Heart left ventricle (tissue), 16 donors: ENCODE data around the gene PLCB3. TPM values are rescaled to one million over a fixed set of nuclear protein-coding genes. Genes with fewer than 3 reads are reported as not detected.
A peak's percentile ranks its signal among the peaks of the same experiment; 100 is the strongest.

Experiments used
- ATAC-seq, 4 donors: fragments of 200-7000 bp; cut with Tn5 transposase; one replicate each; pipeline ENCODE4 v1.9.1; 2020 to 2022; ENCODE audit warnings: moderate library complexity in 4 of 4, mild to moderate bottlenecking in 3 of 4, moderate number of reproducible peaks in 1 of 4
- DNase-seq, 5 donors: peaks; one replicate each; pipeline ENCODE4 v3.0.0-alpha.2; 2020
- H3K27ac ChIP-seq, 12 donors: fragments of 200-600 bp; sonication (generic) in 4 of 12; one replicate each; pipeline versions ENCODE4 v1.5.0 to v1.8.0; 2016 to 2022; ENCODE audit warnings: mild to moderate bottlenecking in 2 of 12
- H3K27me3 ChIP-seq, 9 donors: fragments of 200-600 bp; sonication (generic) in 2 of 9; one replicate each; pipeline versions ENCODE4 v1.5.1 to v1.8.0; 2016 to 2022; ENCODE audit warnings: mild to moderate bottlenecking in 3 of 9
- H3K36me3 ChIP-seq, 9 donors: fragments of 200-600 bp; sonication (generic) in 2 of 9; one replicate each; pipeline versions ENCODE4 v1.5.0 to v1.8.0; 2018 to 2022; ENCODE audit warnings: mild to moderate bottlenecking in 2 of 9
- H3K4me1 ChIP-seq, 12 donors: fragments of 200-600 bp; sonication (generic) in 4 of 12; one replicate each; pipeline versions ENCODE4 v1.5.0 to v1.8.0; 2016 to 2022; ENCODE audit warnings: mild to moderate bottlenecking in 3 of 12
- H3K4me3 ChIP-seq, 12 donors: fragments of 200-600 bp; sonication (generic) in 4 of 12; one replicate each; pipeline versions ENCODE4 v1.5.0 to v1.8.0; 2017 to 2022; ENCODE audit warnings: mild to moderate bottlenecking in 9 of 12, moderate library complexity in 4 of 12
- H3K9me3 ChIP-seq, 12 donors: fragments of 200-600 bp; sonication (generic) in 4 of 12; one replicate each; pipeline versions ENCODE4 v1.5.0 to v1.8.0; 2016 to 2022; ENCODE audit warnings: mild to moderate bottlenecking in 1 of 12
- POLR2A ChIP-seq, 2 donors: fragments of 450-650 bp; IDR thresholded peaks; one replicate each; pipeline ENCODE4 v1.6.1; 2017; ENCODE audit warnings: antibody characterized with exemption in 2 of 2, mild to moderate bottlenecking in 2 of 2, moderate library complexity in 2 of 2
- WGBS, 4 donors: extraction: QIAGEN DNeasy Blood & Tissue Kit in 2 of 4; methylation state at CpG; one replicate each; pipeline versions ENCODE4 v1.1.5 to v1.1.7; 2013 to 2018; 5-methylcytosine and 5-hydroxymethylcytosine counted together
- intact Hi-C, 10 donors: fragments of 100-400 bp; cut with DNase I; formaldehyde crosslinking; loops; one replicate each; pipeline versions ENCODE4 v1.11.1 to v1.14.2; 2022
- polyA plus RNA-seq, 2 donors: library from polyadenylated mRNA; stranded (reverse); fragments of 200-250 nt; gene quantifications; one replicate each; pipeline ENCODE4 v1.2.3, GENCODE V29; 2013
- total RNA-seq, 9 donors: library from RNA; depleted of rRNA in 2 of 9; stranded (reverse); fragments of >200 nt in 2 of 9; fragmentation: NEBNext Ultra II Directional in 3 of 9; extraction: Animal tissue kit (Norgen Biotek cat#: 25700) in 3 of 9; gene quantifications; one replicate each; pipeline versions ENCODE4 v1.1.0 to v1.2.4, GENCODE V29; 2016 to 2023
- TF ChIP-seq, protein P1 (sequence below), 12 donors: fragments of 200-600 bp; sonication (generic) in 4 of 12; IDR thresholded peaks; one replicate each; pipeline versions ENCODE4 v1.5.0 to v1.8.0; 2018 to 2022; ENCODE audit warnings: antibody characterized with exemption in 12 of 12, mild to moderate bottlenecking in 5 of 12
- donor health status: ischemic (EF 13 %, LVEDD 7.1; RV severe dilation, severe dysfunction).
- donor health status: healthy with polysubstance abuse.
- donor health status: DM: no; HTN: yes; CAD: no.
- donor health status: DM: no; HTN: no; CAD: no.
- donor health status: ischemic (EF 25% LVEDD 6.9; RV normal size, moderate dysfunction).
- donor health status: ischemic (EF 25% LVEDD 5.7; RV mildly dilated, moderate dysfunction).
- donor health status: healthy.
- donor health status: DM: yes; HTN: yes; CAD: no.
- donor health status: ischemic (EF 35%, LVEDD 5.7; RV mildly dilated, moderate dysfunction).
- donor health status: nonischemic (EF 11% LVEDD 7.7; RV severe dilation, severe dysfunction).
- donor health status: DM: yes; HTN: yes; CAD: no.
- donor health status: PGD.
- donor health status: ischemic (EF 29% LVEDD 5.4; RV normal size, mild dysfunction).
- donor health status: nonischemic (EF 23%, LVEDD 6.1; RV moderate dilation, normal function).

PLCB3 gene
- total and polyA plus RNA-seq, 11 donors = 7.4 to 19.1 (median 9.8) TPM

DNA sequence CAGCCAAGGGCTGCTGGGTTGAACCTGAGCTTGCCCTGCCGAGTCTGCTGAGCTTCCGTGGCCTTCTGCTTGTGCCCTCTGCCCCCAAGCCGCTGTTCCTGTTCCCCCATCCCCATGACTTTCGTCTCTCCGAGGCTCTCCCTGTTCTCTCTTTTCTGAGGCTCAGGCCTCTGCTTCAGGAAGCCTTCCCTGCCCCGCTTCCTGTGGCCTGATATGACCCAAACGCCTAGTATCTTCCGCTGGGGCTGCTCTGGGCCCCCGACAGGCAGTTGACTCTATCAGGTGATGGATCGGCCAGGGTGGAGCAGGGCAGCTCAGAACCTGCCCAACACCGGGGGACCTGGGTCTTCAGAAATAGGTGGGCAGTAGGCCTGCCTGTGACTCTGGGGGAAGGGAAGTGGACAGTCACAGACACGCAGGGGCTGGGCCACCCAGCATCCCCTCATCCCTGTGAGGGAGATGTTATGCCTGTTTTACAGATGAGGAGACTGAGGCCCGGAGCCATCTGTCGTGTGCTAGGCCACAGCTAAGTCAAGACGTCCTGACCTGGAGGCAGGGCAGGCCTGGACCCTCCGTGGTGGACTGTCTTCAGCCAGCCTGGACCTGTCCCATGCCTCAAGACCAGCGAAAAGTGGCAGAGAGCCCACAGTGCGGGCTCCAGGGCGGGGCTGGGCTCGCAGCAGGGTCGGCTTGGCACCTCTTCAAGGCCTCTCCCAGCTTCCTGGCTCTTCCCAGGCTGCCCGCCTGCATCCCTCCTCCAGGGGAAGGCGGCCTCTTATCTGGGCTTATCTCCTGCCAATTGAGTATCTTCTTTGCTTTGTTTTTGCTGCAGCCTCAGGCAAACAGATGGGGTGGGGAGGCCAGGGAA lies 16.9 kb downstream of the PLCB3 start:
- TF ChIP-seq, protein P1, sequence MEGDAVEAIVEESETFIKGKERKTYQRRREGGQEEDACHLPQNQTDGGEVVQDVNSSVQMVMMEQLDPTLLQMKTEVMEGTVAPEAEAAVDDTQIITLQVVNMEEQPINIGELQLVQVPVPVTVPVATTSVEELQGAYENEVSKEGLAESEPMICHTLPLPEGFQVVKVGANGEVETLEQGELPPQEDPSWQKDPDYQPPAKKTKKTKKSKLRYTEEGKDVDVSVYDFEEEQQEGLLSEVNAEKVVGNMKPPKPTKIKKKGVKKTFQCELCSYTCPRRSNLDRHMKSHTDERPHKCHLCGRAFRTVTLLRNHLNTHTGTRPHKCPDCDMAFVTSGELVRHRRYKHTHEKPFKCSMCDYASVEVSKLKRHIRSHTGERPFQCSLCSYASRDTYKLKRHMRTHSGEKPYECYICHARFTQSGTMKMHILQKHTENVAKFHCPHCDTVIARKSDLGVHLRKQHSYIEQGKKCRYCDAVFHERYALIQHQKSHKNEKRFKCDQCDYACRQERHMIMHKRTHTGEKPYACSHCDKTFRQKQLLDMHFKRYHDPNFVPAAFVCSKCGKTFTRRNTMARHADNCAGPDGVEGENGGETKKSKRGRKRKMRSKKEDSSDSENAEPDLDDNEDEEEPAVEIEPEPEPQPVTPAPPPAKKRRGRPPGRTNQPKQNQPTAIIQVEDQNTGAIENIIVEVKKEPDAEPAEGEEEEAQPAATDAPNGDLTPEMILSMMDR (IDR thresholded peaks at IDR 0.05) = no peak
- TF ChIP-seq POLR2A (IDR thresholded peaks at IDR 0.05) = no peak
- peak overlapping the region; percentile 86 to 100 (median 97) for H3K27ac ChIP-seq
- H3K9me3 ChIP-seq = no peaks in the 10 kb centered on the region
- peak overlapping the region; percentile 63 to 95 (median 79) for H3K4me3 ChIP-seq
- intact Hi-C loops = loop anchor here in 3 of 10 donors (1.0 to 2.0 kb wide), 3 partner anchors 17 to 21 kb away; partner anchors contain the start of genes PLCB3 (in 2 of the 3) and PPP1R14B (in 1 of the 3)
- H3K4me1 ChIP-seq = peaks cover 2 to 44% (median 33%) of the 10 kb centered on the region in 12 donors
- H3K27me3 ChIP-seq = no peaks in the 10 kb centered on the region
- ATAC-seq (peak in 2 of 4 donors; percentile 0), DNase-seq (peak in 4 of 5 donors; percentile 68 to 76 (median 71))
- peaks cover 0 to 38% (median 28%) of the 10 kb centered on the region in 9 donors for H3K36me3 ChIP-seq
- 26 to 39% (median 36%) methylated on average over 21 to 23 of the region's 23 CpGs for WGBS, 4 donors

- ATAC-seq (peak in 2 of 4 donors; percentile 7 to 27), DNase-seq (peak; percentile 59 to 84 (median 80))
- H3K4me3 ChIP-seq = peak overlapping the region; percentile 63 to 95 (median 79)
- intact Hi-C loops = loop anchor here in 4 of 10 donors (1.0 to 2.0 kb wide), 3 partner anchors 18 to 22 kb away; partner anchors contain the start of genes PLCB3 (in 3 of the 4) and PPP1R14B (in 1 of the 4)
- H3K27ac ChIP-seq = peak overlapping the region; percentile 86 to 100 (median 97)
- H3K9me3 ChIP-seq = no peaks in the 10 kb centered on the region
- H3K36me3 ChIP-seq = peaks cover 0 to 31% (median 20%) of the 10 kb centered on the region in 9 donors
- H3K27me3 ChIP-seq = no peaks in the 10 kb centered on the region
- H3K4me1 ChIP-seq = peaks cover 2 to 51% (median 33%) of the 10 kb centered on the region in 12 donors
- 0 to 2% (median 1%) methylated on average over 14 to 34 of the region's 34 CpGs for WGBS, 4 donors
- TF ChIP-seq, protein P1 (IDR thresholded peaks at IDR 0.05) = peak in 1 of 12 donors; percentile 12
- TF ChIP-seq POLR2A (IDR thresholded peaks at IDR 0.05) = no peak
Observed at GRCh38 chr11:64268893-64269539, 17.7 kb downstream of the PLCB3 start.

- peak overlapping the region; percentile 86 to 100 (median 97) for H3K27ac ChIP-seq
- DNase-seq = peak; percentile 98 to 99 (median 98)
- TF ChIP-seq, protein P1 (IDR thresholded peaks at IDR 0.05) = peak in 5 of 12 donors; percentile 6 to 53 (median 12)
- TF ChIP-seq POLR2A (IDR thresholded peaks at IDR 0.05) = peak in 1 of 2 donors; percentile 50
- ATAC-seq = peak; percentile 86 to 91 (median 90)
- H3K9me3 ChIP-seq = no peaks in the 10 kb centered on the region
- H3K36me3 ChIP-seq = peaks cover 0 to 24% (median 16%) of the 10 kb centered on the region in 9 donors
- intact Hi-C loops = loop anchor here in 5 of 10 donors (1.0 to 2.0 kb wide), 7 partner anchors 16 to 36 kb away; partner anchors contain the start of genes ESRRA (in 3 of the 5), GPR137 (in 3 of the 5), FKBP2 (in 2 of the 5) and PLCB3 (in 2 of the 5)
- H3K4me3 ChIP-seq = peak overlapping the region; percentile 63 to 98 (median 80)
- H3K4me1 ChIP-seq = peaks cover 2 to 51% (median 33%) of the 10 kb centered on the region in 12 donors
- 0 to 1% (median 0%) methylated on average over 25 to 58 of the region's 58 CpGs for WGBS, 4 donors
- H3K27me3 ChIP-seq = no peaks in the 10 kb centered on the region
Observed at GRCh38 chr11:64269540-64270220, 18.4 kb downstream of the PLCB3 start.
